IMR-90 (cell line): ENCODE data around the gene RANBP10.

ENCODE experiments used
- CEBPB ChIP-seq: IDR thresholded peaks from 2 replicates; pipeline ENCODE4 v1.6.1; 2012; ENCODE audit warnings: low read depth, low read length, improper control_type of control experiment
- MXI1 ChIP-seq: IDR thresholded peaks from 2 replicates; pipeline ENCODE4 v1.6.1; 2012; ENCODE audit warnings: low read depth, mild to moderate bottlenecking, low read length, moderate library complexity, borderline replicate concordance
- NFE2L2 ChIP-seq: fragments of 150-350 bp; IDR thresholded peaks from 2 replicates; pipeline ENCODE4 v1.6.1; 2016; ENCODE audit warnings: low read depth, mild to moderate bottlenecking, low read length
- POLR2A ChIP-seq: IDR thresholded peaks from 2 replicates; pipeline ENCODE4 v1.6.1; 2012; ENCODE audit warnings: mild to moderate bottlenecking, low read depth, low read length
- RAD21 ChIP-seq: IDR thresholded peaks from 2 replicates; pipeline ENCODE4 v1.6.1; 2012; ENCODE audit warnings: low read length, improper control_type of control experiment
- SMC3 ChIP-seq: fragments of 150-350 bp; IDR thresholded peaks from 2 replicates; pipeline ENCODE4 v1.6.1; 2016; ENCODE audit warnings: low read depth, mild to moderate bottlenecking, antibody characterized with exemption, low read length, moderate library complexity
- TF ChIP-seq, protein P1 (sequence below): conservative IDR thresholded peaks from 2 replicates; pipeline ENCODE4 v1.5.1; 2012; ENCODE audit warnings: mild to moderate bottlenecking, low read depth, low read length, improper control_type of control experiment

DNA sequence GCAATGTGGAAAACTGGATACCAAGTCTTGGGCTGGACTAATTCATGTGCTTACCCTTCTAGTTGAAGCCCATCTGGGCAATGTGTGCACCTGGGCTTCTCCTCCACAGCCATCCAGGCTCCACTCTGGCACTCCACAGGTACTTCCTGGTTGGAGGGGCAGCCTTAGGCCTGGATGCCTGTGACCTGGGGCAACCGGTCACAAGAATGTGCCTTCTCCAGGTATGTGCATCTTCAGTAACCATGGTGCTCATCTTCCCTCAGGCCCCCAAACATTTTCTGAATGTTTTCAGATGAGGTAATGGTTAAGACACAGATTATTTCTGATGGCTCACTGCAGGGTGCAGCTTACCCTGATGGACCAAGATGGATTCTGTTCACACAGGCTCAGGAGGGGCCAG, 128.6 kb downstream of the RANBP10 start:
- TF ChIP-seq POLR2A = no peak
- TF ChIP-seq, protein P1, sequence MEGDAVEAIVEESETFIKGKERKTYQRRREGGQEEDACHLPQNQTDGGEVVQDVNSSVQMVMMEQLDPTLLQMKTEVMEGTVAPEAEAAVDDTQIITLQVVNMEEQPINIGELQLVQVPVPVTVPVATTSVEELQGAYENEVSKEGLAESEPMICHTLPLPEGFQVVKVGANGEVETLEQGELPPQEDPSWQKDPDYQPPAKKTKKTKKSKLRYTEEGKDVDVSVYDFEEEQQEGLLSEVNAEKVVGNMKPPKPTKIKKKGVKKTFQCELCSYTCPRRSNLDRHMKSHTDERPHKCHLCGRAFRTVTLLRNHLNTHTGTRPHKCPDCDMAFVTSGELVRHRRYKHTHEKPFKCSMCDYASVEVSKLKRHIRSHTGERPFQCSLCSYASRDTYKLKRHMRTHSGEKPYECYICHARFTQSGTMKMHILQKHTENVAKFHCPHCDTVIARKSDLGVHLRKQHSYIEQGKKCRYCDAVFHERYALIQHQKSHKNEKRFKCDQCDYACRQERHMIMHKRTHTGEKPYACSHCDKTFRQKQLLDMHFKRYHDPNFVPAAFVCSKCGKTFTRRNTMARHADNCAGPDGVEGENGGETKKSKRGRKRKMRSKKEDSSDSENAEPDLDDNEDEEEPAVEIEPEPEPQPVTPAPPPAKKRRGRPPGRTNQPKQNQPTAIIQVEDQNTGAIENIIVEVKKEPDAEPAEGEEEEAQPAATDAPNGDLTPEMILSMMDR = no peak
- TF ChIP-seq MXI1 = no peak
- no peak for TF ChIP-seq RAD21
- no peak for TF ChIP-seq SMC3
- TF ChIP-seq NFE2L2 = no peak
- no peak for TF ChIP-seq CEBPB
